Dermis blood vessel endothelial cell (primary cell): ENCODE data around the gene LGR6. TPM values are rescaled to one million over a fixed set of nuclear protein-coding genes. Genes with fewer than 3 reads are reported as not detected.
"Not testable (repeated sequence)": the region's sequence is repeated elsewhere in the genome, so short reads cannot be mapped to it uniquely, and the experiment has no call there.

Experiments
- DNase-seq: peaks from one replicate; pipeline ENCODE4 v3.0.0; 2010
- total RNA-seq: library from RNA; depleted of rRNA; stranded (reverse); fragments of >200 nt; gene quantifications from 2 replicates; pipeline ENCODE4 v1.2.3, GENCODE V29; 2014

LGR6 gene
- total RNA-seq, 1 donor from 2014 or later = not detected

- DNase-seq = peak; percentile 57
Observed at GRCh38 chr1:202160377-202160940, 33.1 kb upstream of the LGR6 start, which contains the start of gene PTPN7. PTPN7 (minus strand) TSS chr1:202160602; CDS start chr1:202159402, 1,200 bp downstream.

- no peak for DNase-seq
Observed at GRCh38 chr1:202161151-202162046, 32.2 kb upstream of the LGR6 start.

- no peak for DNase-seq
Observed at GRCh38 chr1:202162047-202162417, 31.6 kb upstream of the LGR6 start.

GRCh38 chr1:202162418-202163280 lies 30.9 kb upstream of the LGR6 start:
- no peak for DNase-seq

GRCh38 chr1:202163281-202164270 lies 30.0 kb upstream of the LGR6 start:
- no peak for DNase-seq

GRCh38 chr1:202164271-202165037 lies 29.1 kb upstream of the LGR6 start:
- no peak for DNase-seq

- DNase-seq = no peak
Observed at GRCh38 chr1:202165267-202165941, 28.2 kb upstream of the LGR6 start.

GRCh38 chr1:202165942-202166843 lies 27.4 kb upstream of the LGR6 start:
- no peak for DNase-seq

GRCh38 chr1:202167054-202167453 lies 26.5 kb upstream of the LGR6 start:
- not testable (repeated sequence) for DNase-seq

- DNase-seq = peak; percentile 48
Observed at GRCh38 chr1:202167708-202168415, 25.7 kb upstream of the LGR6 start.

GRCh38 chr1:202168861-202169260 lies 24.7 kb upstream of the LGR6 start:
- no peak for DNase-seq

GRCh38 chr1:202170726-202171125 lies 22.9 kb upstream of the LGR6 start:
- no peak for DNase-seq

- DNase-seq = no peak
Observed at GRCh38 chr1:202171292-202172014, 22.1 kb upstream of the LGR6 start.

GRCh38 chr1:202172015-202172355 lies 21.6 kb upstream of the LGR6 start:
- DNase-seq = no peak

- DNase-seq = no peak
Observed at GRCh38 chr1:202173993-202174392, 19.6 kb upstream of the LGR6 start.

GRCh38 chr1:202176949-202177927 lies 16.4 kb upstream of the LGR6 start:
- DNase-seq = no peak
